HG02970 (cell line): ENCODE measurements around the gene CHST5.

ENCODE experiments used
- ATAC-seq: cut with Tn5 transposase; IDR thresholded peaks from one replicate; pipeline ENCODE4 v1.9.1; 2021; ENCODE audit warnings: mild to moderate bottlenecking, moderate library complexity, moderate number of reproducible peaks; ENCODE audit not compliant: unreplicated experiment, low FRiP score

CHST5 gene

GRCh38 chr16:75535901-75536300, at the start of gene CHST5:
Gene CHST5, minus strand, starts transcription at chr16:75536108. Its CDS starts 5,724 bp downstream, at chr16:75530384.
- ATAC-seq = no peak

DNA sequence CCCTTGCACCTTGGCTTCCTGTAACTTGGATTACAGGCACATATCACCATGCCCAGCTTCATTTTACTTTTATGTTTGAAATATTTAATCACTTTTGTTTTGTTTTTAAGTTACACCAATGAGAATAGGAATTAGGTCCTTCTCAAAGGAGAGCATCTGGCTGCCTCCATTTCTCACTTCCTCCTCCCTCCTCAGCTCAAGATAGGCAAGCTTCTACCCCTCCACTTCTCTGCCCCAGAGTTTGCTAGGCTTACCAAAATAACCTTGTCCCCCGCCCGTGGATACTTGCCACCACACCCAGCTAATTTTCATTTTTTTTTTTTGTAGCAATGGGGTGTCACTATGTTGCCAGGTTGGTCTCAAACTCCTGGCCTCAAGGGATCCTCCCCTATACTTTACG, 48.2 kb upstream of the CHST5 start:
- ATAC-seq = no peak

- ATAC-seq = no peak
Observed at GRCh38 chr16:75579281-75579834, 43.5 kb upstream of the CHST5 start.

DNA sequence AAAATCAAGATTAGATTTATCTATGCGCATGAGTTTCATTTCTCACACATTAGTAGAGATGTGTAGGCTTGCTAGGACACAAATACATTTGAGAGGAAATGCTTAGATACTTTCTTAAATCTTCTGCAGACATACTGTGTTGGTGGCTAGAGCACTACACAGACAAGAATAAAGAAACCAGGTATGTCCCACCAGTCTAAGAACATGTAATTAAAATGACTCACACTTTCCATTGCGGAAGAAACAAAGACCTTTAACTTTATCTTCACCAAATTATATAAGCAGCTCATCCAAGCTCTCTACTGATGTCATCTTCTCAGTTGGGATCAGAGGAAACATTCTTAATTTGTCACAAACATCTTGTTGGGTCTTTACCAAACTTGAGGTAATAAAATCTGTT, 42.8 kb upstream of the CHST5 start:
- no peak for ATAC-seq

- ATAC-seq = no peak
Observed at GRCh38 chr16:75578212-75578611, 42.3 kb upstream of the CHST5 start.

DNA sequence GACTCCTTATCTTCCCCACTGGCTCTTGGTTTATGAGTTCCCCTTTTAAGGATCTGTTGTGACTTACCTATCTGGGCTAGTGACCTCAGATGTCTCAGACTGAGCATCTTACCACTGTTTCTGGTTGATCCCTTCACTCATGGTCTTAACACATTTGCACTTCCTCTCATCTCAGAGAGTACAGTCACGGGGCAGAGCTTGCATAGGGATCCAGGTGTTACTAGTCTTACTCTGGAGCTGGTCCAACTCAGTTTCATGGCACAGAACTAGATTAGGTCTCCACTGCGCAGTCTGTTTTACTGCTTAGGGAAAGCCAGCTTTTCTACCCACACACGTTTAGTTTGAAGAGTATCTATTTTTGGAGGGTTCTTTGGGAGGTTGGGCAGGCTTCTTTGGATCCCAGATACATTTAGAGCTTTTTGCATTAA, 40.5 kb upstream of the CHST5 start:
- ATAC-seq = no peak

DNA sequence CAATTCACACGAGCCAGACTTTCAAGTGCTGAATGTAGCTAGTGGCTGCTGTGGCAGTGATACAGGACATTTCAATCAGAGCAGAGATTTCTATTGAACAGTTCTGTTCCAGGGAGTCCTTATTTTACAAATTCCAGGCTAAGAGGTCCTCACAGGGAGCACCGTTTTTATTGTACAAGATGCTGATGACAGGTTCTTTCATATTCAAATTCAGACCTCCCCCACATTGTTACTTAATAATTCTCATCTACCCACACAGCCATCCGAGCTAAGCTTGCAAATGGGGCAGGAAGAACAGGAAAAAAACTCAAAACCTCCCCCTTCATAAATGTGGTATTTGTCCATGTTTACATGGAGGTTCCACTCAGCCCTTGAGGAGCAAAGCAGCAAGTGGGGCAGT, 40.0 kb upstream of the CHST5 start:
- ATAC-seq = no peak

DNA sequence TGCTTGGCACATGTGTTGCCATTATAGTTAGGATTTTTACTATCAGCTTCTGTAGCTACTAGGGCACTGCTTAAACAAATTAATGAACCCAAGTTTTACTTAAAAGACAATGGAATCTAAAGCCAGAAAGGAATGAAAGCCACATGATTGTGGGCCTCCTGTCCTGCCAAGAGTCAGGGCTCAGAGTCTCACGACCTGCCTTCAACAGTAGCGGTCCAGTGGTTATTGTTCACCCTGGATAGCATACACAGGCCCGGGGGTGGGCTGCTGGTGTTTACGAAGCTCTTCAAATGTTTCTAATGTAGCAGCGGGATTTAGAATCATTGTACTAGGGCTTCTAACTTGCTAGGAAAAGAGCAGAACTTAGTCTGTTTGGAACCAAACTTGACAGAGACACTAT, 38.0 kb upstream of the CHST5 start:
- ATAC-seq = no peak

DNA sequence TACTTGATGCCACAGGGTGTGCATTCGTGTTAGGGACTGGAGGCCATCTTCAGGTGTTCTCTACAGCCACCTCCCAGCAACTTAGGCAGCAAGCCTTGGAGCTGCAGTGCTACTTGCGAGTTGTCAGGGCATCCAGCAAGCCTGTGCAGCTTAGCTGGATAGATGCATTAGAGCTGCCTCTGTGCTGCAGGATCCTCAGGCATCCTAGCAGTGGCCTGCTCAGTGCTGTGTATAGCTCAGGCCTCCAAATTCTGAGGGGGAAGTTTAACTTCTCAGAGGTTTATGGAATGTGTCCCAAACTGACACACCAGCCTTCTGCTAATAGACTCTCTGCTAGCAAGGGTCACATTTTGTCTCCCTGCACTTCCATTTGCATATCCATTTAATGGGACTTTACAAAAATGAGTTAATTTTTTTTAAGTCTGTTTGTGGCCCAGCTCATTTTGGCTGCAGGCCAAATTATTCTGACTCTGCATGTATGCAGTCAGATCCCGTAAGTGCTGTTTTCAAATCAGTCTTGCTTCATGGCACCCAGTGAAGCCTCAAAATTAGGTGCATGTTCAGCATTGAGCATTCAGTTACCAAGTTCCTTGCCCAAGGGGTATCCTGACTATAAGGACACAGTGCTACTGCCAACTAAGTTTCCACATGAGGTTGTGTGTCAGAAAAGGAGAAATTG, 37.1 kb upstream of the CHST5 start:
- no peak for ATAC-seq

- ATAC-seq = no peak
Observed at GRCh38 chr16:75570396-75571065, 34.6 kb upstream of the CHST5 start.

DNA sequence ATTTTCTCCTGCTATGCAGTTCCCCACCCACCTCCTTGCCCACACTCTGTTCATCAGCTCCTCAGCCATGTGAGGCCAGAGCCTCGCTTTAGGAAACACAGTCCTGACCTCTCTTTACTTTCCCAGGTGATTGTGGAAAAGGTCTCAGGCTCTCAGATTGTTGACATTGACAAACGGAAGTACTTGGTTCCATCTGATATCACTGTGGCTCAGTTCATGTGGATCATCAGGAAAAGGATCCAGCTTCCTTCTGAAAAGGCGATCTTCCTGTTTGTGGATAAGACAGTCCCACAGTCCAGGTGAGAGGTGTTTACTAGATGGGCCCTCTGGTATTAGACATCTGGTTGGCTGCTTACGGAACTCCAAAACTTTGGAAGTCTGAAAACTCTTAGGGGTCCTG, 32.0 kb upstream of the CHST5 start:
- no peak for ATAC-seq

- ATAC-seq = peak; percentile 1
Observed at GRCh38 chr16:75566758-75567255, 30.9 kb upstream of the CHST5 start.

GRCh38 chr16:75566040-75566757, 30.3 kb upstream of the CHST5 start, which contains the start of gene GABARAPL2:
Gene GABARAPL2, plus strand, starts transcription at chr16:75566379. Its CDS starts 108 bp downstream, at chr16:75566487.
- peak; percentile 81 for ATAC-seq

DNA sequence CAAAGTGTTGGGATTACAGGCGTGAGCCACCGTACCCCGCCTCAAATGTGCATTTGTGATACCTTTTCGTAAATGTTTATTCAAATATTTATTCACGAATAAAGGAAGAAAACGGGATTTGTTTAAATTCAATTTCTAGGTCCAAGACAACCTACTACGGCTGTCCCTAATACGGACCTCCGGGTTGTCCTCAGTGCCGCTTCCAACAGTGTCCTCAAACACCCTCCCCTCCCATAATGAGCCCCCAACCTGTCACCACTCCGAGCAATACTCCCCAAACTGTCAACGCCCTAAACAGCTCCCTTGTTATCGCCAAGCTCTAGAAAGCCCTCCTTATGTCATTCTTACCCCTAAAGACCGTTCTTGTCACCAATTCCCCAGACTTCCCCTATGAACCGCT, 29.7 kb upstream of the CHST5 start:
- ATAC-seq = peak; percentile 0

DNA sequence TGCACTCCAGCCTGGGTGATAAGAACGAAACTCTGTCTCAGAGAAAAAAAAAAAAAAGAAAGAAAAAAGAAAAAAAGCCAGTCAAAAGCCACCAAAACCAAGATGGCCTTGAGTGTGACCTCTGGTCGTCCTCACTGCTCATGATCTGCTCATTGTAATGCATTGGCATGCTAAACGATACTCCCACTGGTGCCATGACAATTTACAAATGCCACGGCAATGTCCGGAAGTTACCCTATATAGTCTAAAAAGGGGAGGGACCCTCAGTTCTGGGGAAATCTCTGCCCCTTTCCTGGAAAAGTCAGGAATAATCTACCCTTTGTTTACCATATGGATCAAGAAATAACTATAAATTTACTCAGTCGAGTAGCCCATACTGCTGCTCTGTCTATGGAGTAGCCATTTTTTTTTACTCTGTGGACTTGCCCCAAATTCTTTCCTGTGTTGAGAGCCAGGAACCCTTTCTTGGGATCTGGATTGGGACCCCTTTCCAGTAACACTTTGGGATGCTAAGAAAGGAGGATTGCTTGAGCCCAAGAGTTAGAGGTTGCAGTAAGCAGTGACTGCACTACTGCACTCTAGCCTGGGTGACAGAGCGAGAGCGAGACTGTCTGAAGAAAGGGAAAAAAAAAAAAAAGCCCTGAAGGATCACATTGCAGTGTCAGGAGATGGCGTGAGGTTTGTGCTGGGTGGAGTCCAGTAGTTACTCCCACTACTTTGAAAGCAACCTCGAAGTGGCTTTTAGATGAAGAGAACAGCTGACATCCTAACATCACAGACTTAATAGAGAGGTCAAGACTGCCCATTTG, 23.9 kb upstream of the CHST5 start:
- no peak for ATAC-seq

DNA sequence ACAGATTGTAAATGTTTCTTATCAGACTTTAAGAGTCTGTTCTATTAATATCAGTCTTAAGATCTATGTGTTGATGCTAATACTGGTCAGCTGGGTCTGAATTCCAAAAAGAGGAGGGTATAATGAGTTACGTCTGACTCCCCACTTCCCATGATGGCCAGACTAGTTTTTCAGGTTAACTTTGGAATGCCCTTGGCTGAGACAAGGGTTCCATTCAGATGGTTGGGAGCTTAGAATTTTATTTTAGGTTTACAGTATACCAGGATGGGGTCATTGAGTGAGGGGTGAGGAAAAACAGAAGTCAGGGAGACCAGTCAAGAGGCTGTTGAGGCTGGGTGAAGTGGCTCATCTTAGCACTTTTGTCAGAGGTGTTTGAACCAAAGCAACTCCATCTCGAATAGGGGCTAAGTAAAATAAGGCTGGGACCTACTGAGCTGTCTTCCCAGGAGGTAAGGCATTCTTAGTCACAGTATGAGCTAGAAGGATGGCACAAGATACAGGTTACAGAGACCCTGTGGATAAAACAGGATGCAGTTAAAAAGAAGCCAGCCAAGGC, 23.0 kb upstream of the CHST5 start:
- ATAC-seq = no peak

GRCh38 chr16:75556431-75556950, 20.6 kb upstream of the CHST5 start:
- no peak for ATAC-seq

GRCh38 chr16:75555707-75556430, 20.0 kb upstream of the CHST5 start, which contains the start of gene TMEM231:
Gene TMEM231, minus strand, starts transcription at chr16:75556252. Its CDS starts 43 bp downstream, at chr16:75556209.
- peak; percentile 97 for ATAC-seq

GRCh38 chr16:75555213-75555706, 19.4 kb upstream of the CHST5 start:
- ATAC-seq = no peak
